Myocyte (in vitro differentiated cells): ENCODE measurements around the gene EFHD2. TPM values are rescaled to one million over a fixed set of nuclear protein-coding genes. Genes with fewer than 3 reads are reported as not detected.
"Not testable (repeated sequence)": the region's sequence is repeated elsewhere in the genome, so short reads cannot be mapped to it uniquely, and the experiment has no call there.

Source experiments
- DNase-seq: peaks from one replicate; pipeline ENCODE4 v3.0.0-alpha.2; 2012; ENCODE audit warnings: low read depth
- total RNA-seq: library from RNA; depleted of rRNA; stranded (reverse); fragments of >200 nt; gene quantifications from 2 replicates; pipeline ENCODE4 v1.2.3, GENCODE V29; 2014

The EFHD2 gene
- total RNA-seq, 1 donor from 2014 or later: 84.4 TPM

DNA sequence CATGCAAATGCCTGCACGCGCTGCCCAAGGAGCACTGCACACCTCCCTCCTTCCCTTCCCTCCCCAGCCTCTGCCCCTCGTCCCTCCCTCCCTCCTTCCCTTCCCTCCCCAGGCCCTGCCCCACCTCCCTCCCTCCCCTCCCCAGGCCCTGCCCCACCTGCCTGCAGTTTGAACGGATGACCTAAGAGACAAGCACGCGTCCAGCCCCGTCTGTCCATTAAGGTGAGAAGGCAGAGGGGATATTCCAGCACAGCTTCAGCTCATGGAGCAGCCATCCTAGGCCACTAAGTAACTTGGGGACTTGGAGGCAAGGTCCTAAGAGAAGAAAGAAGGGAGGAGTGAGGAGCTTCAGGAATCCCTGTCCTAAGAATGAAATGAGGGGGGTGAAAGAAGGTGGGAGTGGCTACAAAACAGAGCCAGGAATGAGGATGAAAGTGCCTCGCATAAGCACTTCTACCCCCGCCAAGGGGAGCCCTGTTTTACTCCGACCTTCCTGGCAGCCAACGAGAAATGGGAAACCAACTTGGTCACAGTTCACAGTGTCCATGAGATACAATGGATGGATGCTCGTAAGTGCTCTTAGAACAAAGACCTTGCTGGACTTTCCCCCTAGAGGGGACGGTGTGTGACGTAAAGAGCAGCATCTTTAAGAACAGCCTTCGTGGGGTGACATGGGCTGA is 21.3 kb upstream of the EFHD2 start:
- no peak for DNase-seq

- not testable (repeated sequence) for DNase-seq
These were observed 19.9 kb upstream of the EFHD2 start for GRCh38 chr1:15389828-15390227.

- DNase-seq: no peak
These were observed 19.0 kb upstream of the EFHD2 start for GRCh38 chr1:15390667-15391066.

DNA sequence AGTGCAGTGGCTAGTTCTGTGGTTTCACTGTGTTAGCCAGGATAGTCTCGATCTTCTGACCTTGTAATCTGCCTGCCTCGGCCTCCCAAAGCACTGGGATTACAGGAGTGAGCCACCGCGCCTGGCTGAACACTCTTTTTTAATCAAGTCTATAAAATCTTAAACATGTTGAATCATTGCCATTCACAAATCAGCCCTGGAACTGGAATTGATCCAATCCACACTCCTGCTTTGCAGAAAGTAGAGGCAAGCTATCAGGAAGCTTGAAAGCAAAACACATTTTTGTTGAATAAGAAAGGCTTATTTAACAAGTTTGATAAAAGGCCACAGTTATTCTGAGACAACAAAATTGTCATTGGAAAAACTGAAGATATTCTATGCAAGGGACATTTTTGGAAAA is 18.3 kb upstream of the EFHD2 start:
- DNase-seq: no peak

DNA sequence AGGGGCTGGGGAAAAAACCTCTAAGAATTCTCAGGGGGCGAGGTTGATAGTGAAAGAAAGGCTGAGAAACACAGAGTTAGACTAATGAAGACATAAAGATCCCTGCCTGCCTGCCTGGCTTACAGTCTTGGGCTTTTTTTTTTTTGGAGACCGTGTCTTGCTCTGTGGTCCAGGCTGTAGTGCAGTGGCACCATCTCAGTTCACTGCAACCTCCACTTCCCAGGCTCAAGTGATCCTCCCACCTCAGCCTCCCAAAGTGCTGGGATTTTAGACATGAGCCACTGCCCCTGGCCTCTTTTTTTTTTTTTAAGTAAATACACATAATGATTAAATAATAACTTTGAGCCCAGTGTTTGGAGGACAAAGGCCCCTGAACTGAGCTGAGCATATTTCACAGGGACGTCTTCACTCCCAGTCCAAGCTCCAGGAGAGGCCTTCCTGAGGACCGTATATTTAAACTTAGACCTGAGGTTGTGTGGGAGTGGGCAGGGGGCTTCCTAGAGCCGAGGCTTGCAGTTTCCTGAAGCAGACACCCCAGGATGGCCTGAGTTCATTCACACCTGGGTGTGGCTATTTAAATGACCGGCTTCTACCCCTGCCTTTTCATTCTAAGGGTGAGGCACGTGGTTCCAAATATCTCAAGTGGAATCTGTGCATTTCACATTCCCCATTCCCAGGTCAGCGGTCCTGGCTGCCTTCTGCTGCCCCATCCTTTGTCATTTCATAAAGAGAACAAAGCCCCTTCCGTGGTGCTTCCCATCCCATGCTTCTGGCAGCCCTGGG is 16.0 kb upstream of the EFHD2 start:
- DNase-seq: no peak

- DNase-seq: no peak
These were observed 15.4 kb upstream of the EFHD2 start for GRCh38 chr1:15394258-15394690.

GRCh38 chr1:15397236-15397635 is 12.5 kb upstream of the EFHD2 start:
- DNase-seq: no peak

- DNase-seq: no peak
These were observed 10.0 kb upstream of the EFHD2 start for GRCh38 chr1:15399710-15400109.

DNA sequence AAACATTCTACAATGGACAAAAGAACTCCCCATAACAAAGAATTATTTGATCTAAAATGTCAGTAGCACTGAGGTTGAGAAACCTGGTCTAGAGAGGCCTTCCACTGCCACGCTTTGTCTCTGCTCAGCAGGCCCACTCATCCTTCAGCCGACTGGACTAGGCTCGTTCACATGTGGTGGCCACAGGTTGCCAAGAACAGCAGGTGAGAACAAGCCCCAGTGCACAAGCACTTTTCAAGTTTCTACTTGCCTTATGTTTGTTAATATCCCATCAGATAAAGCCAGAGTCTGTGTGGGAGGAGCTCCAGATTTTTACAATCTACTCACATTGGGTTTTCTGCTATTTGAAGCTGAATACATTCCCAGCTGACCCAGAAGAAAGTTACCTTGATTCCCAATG is 9.1 kb upstream of the EFHD2 start:
- no peak for DNase-seq

DNA sequence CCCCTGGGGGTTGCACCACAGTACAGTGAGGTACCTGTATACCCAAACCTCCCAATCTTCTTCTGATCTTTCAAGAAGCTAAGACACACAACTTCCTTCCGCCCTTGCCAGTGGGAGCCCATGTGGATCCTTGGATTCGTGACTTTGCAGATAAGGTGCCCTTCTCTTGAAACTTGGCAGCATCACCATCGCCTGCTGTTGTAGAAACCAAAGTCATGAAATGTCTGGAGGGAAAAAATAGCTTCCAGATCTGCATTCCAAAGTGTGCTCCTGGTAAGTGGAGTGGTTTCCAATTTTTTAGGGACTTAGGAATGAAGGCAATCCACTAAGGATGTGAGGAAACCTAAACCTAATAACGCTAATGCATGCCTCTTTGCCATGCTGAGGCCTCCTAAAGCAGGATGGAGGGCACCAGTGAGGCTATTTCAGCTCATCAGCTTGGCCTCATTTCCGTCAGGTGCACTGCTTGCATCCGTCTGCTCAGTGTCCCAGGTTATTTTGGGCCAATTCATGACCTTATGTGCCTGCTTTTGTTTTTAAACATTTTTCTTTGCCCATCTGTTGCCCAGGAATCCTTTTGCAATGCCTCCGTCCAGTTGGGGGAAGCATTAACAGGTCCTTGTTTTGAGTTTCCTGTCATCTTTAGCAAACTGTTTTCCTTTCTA is 8.2 kb upstream of the EFHD2 start:
- DNase-seq: no peak

- DNase-seq: no peak
These were observed 6.8 kb upstream of the EFHD2 start for GRCh38 chr1:15402809-15403450.

DNA sequence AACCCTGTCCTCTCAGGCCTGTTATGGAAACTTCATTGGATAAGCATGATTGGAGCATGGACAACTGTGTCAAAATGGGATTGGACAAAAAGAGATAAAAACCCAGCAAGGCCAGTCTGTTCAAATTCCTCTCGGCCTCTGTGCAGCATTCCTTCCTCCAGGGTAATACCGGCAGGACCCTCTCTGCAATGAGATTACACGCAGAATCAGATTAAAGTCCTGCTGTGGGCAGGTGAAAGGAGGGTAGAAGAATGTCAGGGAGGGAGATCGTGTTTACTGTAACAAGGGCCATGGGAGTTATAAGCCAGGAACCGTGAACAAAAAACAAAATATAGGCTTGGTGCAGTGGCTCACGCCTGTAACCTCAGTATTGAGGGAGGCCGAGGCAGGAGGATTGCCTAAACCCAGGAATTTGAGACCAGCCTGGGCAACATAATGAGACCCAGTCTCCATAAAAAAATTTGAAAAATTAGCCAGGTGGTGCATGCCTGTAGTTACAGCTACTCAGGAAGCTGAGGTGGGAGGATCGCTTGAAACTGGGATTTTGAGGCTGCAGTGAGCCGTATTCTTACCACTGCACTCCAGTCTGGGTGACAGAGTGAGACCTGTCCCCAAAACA is 5.6 kb upstream of the EFHD2 start:
- no peak for DNase-seq

DNA sequence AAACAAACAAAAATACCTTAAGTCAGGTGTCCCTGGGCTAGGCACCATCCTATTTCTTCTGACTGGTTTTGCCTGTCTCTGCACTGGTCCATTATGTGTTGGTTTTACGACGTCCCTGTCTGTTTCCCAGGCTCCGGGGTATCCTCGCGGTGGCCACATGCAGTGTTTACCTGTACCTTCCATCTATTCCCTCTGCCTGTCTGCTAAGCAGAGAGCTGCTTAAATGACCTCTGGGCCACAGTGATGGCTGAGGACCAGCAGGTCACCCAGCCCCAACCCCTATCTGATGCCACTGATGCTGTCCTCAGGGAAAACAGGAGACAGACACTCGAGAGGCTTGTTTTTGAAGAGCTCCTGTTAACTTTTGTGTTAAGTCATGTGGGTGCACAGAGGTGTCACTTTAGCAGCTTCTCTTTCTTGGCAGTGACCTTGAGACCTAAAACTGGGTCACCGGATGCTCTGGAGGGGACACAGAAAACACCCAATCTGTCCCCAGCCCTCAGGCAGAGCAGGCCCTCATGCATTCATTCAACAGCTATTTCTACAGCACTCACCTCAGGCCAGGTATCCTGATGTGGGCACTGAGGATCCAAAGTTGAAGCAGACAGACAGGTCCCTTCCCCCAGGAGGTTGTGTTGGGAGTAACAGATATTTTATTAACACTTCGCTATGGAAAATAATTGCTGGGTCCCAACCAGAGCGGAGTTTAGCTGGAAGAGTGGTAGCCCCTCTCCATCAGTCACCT is 4.4 kb upstream of the EFHD2 start:
- no peak for DNase-seq

DNA sequence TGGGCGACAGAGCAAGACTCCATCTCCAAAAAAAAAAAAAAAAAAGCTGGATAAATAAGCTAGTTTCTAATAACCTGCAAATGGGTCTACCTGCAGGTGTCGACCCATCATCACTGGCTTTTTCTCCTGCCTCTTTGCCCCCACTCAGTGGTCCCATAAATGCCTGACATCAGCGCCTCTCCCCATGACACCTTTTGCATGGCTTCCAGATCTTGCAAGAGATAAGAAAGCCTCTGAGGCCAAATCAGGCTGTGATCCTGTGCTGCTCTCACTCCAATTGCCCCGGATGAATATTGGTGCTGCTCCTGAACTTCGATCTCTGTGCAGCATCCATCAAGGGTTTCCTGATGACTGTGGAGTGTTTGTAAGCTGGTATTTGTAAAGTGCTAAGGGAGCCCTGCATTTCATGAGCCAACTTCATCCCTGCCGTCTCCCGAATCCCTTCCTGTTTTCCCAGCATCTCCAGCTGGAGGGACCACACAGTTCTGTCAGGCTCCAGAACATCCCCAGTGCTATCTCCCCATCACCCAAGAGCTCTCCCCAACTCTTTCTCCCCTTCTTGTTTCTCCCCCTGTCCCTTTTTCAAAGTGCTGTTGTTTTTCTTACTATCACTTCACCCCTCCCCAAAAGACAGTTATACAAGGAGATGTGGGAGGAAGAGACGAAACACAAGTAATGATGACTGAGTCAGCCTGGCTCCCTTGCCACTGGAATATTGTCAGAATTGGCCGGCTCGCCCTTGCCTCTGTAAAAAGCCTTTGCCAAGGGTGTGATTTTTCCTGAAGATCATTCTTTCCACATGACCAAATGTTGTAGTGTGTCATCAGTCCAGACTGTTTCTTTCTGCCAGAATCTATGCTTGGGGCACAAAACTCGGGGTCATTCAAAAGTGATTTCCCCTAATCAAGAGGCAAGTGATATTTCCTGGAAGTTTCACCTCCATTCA is 2.8 kb upstream of the EFHD2 start:
- DNase-seq: peak; percentile 48

DNA sequence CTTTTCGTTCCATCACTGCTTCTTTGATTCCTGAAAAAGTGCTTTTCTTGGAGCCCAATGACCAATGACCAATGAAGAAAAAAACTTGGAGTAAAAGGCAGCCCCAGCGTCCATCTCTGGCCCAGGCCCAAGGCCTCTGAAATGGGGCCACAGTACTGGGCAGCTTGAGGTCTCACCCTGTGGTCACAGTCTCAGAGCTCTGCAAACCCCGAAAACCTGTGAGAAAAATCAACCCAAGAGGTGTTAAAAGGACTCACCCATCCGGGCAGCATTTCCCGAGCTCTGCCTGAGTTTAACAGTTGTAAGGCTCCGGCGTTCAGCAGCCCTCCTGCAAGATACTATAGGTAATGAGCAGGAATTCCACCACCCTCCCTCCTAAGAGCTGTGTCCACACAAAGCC is 2.1 kb upstream of the EFHD2 start:
- DNase-seq: no peak

- DNase-seq: no peak
These were observed 749 bp upstream of the EFHD2 start for GRCh38 chr1:15408890-15409387.

DNA sequence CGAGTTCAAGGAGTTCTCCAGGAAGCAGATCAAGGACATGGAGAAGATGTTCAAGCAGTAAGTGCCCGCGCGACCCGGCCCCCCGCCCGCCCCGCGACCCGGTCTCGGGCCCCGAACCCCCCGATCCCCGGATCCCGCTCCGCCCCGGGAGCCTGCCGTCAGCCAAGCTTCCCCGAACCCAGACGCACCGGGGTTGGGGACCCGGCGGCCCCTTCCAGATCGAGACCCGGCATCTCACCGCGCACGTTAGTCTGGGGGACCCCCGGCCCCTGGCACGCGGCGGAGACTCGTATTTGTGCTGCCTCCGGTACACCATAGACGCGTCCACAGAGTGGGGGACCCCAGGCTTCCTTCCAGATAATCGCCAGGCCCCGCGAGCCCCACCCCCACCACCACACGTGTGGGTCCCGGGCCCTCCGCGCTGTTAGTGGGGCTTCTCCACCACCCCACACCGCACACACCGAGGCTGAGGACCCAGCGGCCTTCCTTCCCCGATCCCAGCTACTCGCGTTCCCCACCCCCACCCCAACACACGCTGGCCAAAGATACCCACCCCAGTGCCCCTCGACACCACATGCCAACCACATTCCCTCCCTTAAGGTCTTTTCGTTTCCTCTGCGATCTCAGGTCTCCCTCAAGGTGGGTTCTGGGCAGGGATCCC is 665 bp downstream of the EFHD2 start:
- DNase-seq: no peak

DNA sequence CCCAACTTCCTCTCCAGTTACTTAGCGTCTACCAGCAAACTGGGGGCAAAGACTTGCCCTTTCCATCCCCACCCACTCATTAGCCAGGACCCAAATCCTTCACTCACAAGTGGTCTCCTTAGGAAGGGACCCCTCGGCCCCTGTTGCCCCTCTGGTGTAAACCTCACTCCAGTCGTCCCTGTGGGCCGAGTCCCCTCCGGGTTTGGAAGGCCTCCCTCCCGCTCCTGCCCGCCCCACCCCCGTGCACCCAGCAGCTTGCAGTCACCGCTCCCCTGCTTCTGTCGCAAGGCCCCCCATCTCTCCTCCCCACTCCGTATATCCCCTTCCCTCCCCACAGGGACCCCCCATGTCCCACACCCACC is 1.2 kb downstream of the EFHD2 start:
- DNase-seq: no peak

DNA sequence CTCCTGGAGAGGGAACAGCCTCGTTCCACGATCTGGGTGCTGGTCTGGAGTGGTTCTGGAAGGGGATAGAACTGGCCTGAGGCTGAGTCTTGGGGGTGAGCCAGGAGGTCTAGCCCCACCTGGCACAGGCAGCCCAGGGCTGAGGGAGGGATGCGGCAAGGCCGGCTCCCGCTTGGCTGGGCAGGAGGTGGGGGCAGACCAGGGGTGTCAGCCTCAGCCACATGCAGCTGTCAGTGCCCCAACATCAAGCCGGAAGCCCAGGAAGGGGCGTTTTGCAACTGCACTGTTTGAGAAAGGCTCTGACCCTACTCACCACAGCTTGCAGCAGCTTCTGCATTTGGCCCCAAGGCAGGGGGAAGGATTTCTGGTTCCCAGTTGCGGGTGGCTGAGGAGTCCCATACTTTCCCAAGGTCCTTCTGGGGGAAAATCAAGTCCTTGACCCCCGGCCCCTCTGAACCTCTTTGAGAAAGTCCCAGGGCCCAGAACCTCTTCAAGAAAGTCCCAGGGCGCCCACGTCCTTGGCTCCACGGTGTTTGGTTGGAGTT is 2.0 kb downstream of the EFHD2 start:
- DNase-seq: peak; percentile 51
